SU-DHL-6 (cell line): Measurements from ENCODE around the gene NOL9.
A peak's percentile ranks its signal among the peaks of the same experiment; 100 is the strongest.

ENCODE experiments used
- H2AFZ ChIP-seq: fragments of 200-600 bp; sonication (generic); 2 replicates; pipeline ENCODE4 v1.6.1; 2014; ENCODE audit warnings: low read depth, mild to moderate bottlenecking, moderate library complexity, mixed read lengths, antibody characterized with exemption, low read length; ENCODE audit not compliant: severe bottlenecking
- H3F3A ChIP-seq: fragments of 200-600 bp; shearing (Covaris generic); 2 replicates; pipeline ENCODE4 v1.6.0; 2016; ENCODE audit warnings: antibody characterized with exemption, mild to moderate bottlenecking; ENCODE audit not compliant: insufficient read depth
- H3K27ac ChIP-seq: fragments of 200-600 bp; sonication (generic); 2 replicates; pipeline ENCODE4 v1.5.1; 2016; ENCODE audit warnings: low read depth, mild to moderate bottlenecking, low read length, moderate library complexity, mixed read lengths
- H3K27me3 ChIP-seq: fragments of 200-600 bp; sonication (generic), shearing (Covaris generic); 2 replicates; pipeline ENCODE4 v1.6.0; 2014; ENCODE audit warnings: mild to moderate bottlenecking, low read length
- H3K36me3 ChIP-seq: fragments of 200-600 bp; sonication (generic); 2 replicates; pipeline ENCODE4 v1.6.1; 2014; ENCODE audit warnings: mild to moderate bottlenecking, low read length, mixed read lengths
- H3K4me2 ChIP-seq: fragments of 300-600, 200-600 bp; shearing (Covaris generic), sonication (generic); 2 replicates; pipeline ENCODE4 v1.6.0; 2014; ENCODE audit warnings: low read length, low read depth, mild to moderate bottlenecking; ENCODE audit not compliant: poor library complexity, severe bottlenecking
- H3K4me3 ChIP-seq: fragments of 200-600 bp; sonication (generic); 2 replicates; pipeline ENCODE4 v1.5.1; 2014; ENCODE audit warnings: antibody characterized with exemption, low read length, mild to moderate bottlenecking, mixed read lengths; ENCODE audit not compliant: insufficient read depth, poor library complexity, severe bottlenecking
- H3K79me2 ChIP-seq: fragments of 200-600 bp; sonication (generic); 2 replicates; pipeline ENCODE4 v1.6.1; 2014; ENCODE audit warnings: mild to moderate bottlenecking, low read length, moderate library complexity; ENCODE audit not compliant: insufficient read depth
- H3K9ac ChIP-seq: fragments of 200-600 bp; sonication (generic); 2 replicates; pipeline ENCODE4 v1.7.0; 2014; ENCODE audit warnings: mild to moderate bottlenecking, low read length
- H3K9me2 ChIP-seq: fragments of 200-600 bp; sonication (generic); replicated peaks from 2 replicates; pipeline ENCODE4 v1.6.1; 2014; ENCODE audit warnings: low read length; ENCODE audit not compliant: insufficient read depth
- H3K9me3 ChIP-seq: fragments of 200-600 bp; sonication (generic); 2 replicates; pipeline ENCODE4 v1.6.1; 2014; ENCODE audit warnings: low read length, mixed read lengths; ENCODE audit not compliant: insufficient read depth
- H4K20me1 ChIP-seq: fragments of 200-600 bp; sonication (generic); 2 replicates; pipeline ENCODE4 v1.6.1; 2014; ENCODE audit warnings: low read depth, mild to moderate bottlenecking, antibody characterized with exemption, low read length, moderate library complexity, mixed read lengths
- EZH2phosphoT487 ChIP-seq: fragments of 200-600 bp; sonication (generic), shearing (Covaris generic); conservative IDR thresholded peaks from 2 replicates; pipeline ENCODE4 v1.6.1; 2018; ENCODE audit warnings: mild to moderate bottlenecking, antibody characterized with exemption, low read length, moderate library complexity, mixed read lengths
- TF ChIP-seq, protein P1 (sequence below): fragments of 200-600 bp; sonication (generic); IDR thresholded peaks from one replicate; pipeline ENCODE4 v1.5.1; 2017; ENCODE audit warnings: antibody characterized with exemption, mild to moderate bottlenecking, low read length, moderate library complexity; ENCODE audit not compliant: insufficient read depth, poor library complexity, severe bottlenecking

NOL9 gene

GRCh38 chr1:6582370-6582769 is 28.1 kb upstream of the NOL9 start:
- Histone ChIP-seq H3K27ac (no peak overlapping the region), H3K4me2 (peak overlapping the region; percentile 2), H3K4me3 (no peak overlapping the region), H3K9me2 (no peaks in the 10 kb centered on the region), H4K20me1 (no peaks in the 10 kb centered on the region), H3K27me3 (no peaks in the 10 kb centered on the region), H3K9me3 (no peaks in the 10 kb centered on the region), H2AFZ (no peak overlapping the region), H3K79me2 (peaks cover 13% of the 10 kb centered on the region; the same call in 1 of the 2 replicates), H3F3A (no peaks in the 10 kb centered on the region), H3K36me3 (no peaks in the 10 kb centered on the region), H3K9ac (no peak overlapping the region)
- TF ChIP-seq, protein P1, sequence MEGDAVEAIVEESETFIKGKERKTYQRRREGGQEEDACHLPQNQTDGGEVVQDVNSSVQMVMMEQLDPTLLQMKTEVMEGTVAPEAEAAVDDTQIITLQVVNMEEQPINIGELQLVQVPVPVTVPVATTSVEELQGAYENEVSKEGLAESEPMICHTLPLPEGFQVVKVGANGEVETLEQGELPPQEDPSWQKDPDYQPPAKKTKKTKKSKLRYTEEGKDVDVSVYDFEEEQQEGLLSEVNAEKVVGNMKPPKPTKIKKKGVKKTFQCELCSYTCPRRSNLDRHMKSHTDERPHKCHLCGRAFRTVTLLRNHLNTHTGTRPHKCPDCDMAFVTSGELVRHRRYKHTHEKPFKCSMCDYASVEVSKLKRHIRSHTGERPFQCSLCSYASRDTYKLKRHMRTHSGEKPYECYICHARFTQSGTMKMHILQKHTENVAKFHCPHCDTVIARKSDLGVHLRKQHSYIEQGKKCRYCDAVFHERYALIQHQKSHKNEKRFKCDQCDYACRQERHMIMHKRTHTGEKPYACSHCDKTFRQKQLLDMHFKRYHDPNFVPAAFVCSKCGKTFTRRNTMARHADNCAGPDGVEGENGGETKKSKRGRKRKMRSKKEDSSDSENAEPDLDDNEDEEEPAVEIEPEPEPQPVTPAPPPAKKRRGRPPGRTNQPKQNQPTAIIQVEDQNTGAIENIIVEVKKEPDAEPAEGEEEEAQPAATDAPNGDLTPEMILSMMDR: no peak
- TF ChIP-seq EZH2phosphoT487: no peak

DNA sequence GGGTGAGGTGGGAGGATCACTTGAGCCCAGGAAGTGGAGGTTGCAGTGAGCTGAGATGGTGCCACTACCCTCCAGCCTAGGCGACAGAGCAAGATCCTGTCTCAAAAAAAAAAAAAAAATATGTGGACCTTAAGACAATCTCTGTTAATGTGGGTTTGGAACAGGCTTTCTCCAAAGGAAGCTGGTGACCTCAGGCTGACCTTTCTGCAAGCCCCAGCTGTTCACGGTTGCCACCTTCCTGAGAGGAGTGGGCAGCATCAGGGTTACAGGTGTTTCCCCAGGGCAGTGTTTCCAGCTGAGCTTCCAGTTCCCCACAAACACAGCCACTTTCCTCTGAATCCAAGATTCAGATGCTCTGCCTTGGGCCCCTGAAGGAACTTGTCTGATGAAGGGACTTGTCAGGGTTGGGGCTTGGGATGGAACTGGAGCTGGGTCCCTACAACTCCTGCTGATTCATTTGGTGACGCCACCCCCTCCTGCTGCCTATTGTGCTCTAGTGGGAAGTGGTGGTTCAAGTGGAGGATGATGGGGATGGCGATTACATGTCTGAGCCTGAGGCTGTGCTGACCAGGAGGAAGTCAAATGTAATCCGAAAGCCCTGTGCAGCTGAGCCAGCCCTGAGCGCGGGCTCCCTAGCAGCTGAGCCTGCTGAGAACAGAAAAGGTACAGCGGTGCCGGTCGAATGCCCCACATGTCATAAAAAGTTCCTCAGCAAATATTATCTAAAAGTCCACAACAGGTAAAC is 27.4 kb upstream of the NOL9 start:
- no peak overlapping the region for H3K4me3 ChIP-seq
- no peak overlapping the region for H2AFZ ChIP-seq
- no peaks in the 10 kb centered on the region for H3K9me2 ChIP-seq
- H3K27me3 ChIP-seq: no peaks in the 10 kb centered on the region
- peaks cover 13% of the 10 kb centered on the region; the same call in 1 of the 2 replicates for H3K79me2 ChIP-seq
- peak overlapping the region; percentile 33 for H3K4me2 ChIP-seq
- no peak for TF ChIP-seq EZH2phosphoT487
- TF ChIP-seq, protein P1: no peak
- H3K36me3 ChIP-seq: no peaks in the 10 kb centered on the region
- no peak overlapping the region for H3K27ac ChIP-seq
- H3F3A ChIP-seq: no peaks in the 10 kb centered on the region
- H3K9ac ChIP-seq: peak overlapping the region; percentile 82; the same call in 1 of the 2 replicates
- H3K9me3 ChIP-seq: no peaks in the 10 kb centered on the region
- H4K20me1 ChIP-seq: no peaks in the 10 kb centered on the region

DNA sequence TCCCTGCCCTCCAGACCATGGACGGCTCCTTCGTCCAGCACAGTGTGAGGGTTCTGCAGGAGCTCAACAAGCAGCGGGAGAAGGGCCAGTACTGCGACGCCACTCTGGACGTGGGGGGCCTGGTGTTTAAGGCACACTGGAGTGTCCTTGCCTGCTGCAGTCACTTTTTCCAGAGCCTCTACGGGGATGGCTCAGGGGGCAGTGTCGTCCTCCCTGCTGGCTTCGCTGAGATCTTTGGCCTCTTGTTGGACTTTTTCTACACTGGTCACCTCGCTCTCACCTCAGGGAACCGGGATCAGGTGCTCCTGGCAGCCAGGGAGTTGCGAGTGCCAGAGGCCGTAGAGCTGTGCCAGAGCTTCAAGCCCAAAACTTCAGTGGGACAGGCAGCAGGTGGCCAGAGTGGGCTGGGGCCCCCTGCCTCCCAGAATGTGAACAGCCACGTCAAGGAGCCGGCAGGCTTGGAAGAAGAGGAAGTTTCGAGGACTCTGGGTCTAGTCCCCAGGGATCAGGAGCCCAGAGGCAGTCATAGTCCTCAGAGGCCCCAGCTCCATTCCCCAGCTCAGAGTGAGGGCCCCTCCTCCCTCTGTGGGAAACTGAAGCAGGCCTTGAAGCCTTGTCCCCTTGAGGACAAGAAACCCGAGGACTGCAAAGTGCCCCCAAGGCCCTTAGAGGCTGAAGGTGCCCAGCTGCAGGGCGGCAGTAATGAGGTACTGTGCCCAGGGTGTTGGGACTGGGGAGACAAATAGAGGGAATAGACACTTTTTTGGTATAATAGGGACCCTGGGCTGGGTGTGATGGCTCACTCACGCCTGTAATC is 26.5 kb upstream of the NOL9 start:
- Histone ChIP-seq H3K79me2 (peaks cover 13% of the 10 kb centered on the region; the same call in 1 of the 2 replicates), H3K9ac (peak overlapping the region; percentile 82), H3K36me3 (no peaks in the 10 kb centered on the region), H3K9me3 (no peaks in the 10 kb centered on the region), H4K20me1 (no peaks in the 10 kb centered on the region), H3F3A (no peaks in the 10 kb centered on the region), H3K9me2 (no peaks in the 10 kb centered on the region), H2AFZ (peak overlapping the region; percentile 29), H3K4me2 (peak overlapping the region; percentile 83), H3K27me3 (no peaks in the 10 kb centered on the region), H3K27ac (no peak overlapping the region), H3K4me3 (peak overlapping the region; percentile 81)
- TF ChIP-seq, protein P1: no peak
- no peak for TF ChIP-seq EZH2phosphoT487
